Body of pancreas (tissue), 4 donors: Measurements from ENCODE around the gene TMEM35B. TPM values are rescaled to one million over a fixed set of nuclear protein-coding genes. Genes with fewer than 3 reads are reported as not detected.

Experiments
- ATAC-seq: fragments of 150-250 bp; one replicate; pipeline ENCODE4 v1.9.1; 2016
- DNase-seq, 4 donors: peaks; one replicate each; pipeline ENCODE4 v3.0.0-alpha.2; 2019
- H3K27ac ChIP-seq, 4 donors: fragments of 200-600 bp; sonication (generic); 1 replicate in 3 of 4; 2 replicates in 1 of 4; pipeline versions ENCODE4 v1.5.1 to v1.6.1; 2016 to 2019; ENCODE audit warnings: mild to moderate bottlenecking in 1 of 4, mixed read lengths in 1 of 4, moderate library complexity in 1 of 4
- H3K27me3 ChIP-seq, 2 donors: fragments of 200-600 bp; sonication (generic); one replicate each; pipeline ENCODE4 v1.6.0; 2016; ENCODE audit warnings: mild to moderate bottlenecking in 1 of 2
- H3K36me3 ChIP-seq, 2 donors: fragments of 200-600 bp; sonication (generic); replicated peaks in 1 of 2; 2 replicates each; pipeline ENCODE4 v1.5.1; 2016; ENCODE audit warnings: low read depth in 2 of 2; ENCODE audit not compliant: insufficient read depth in 1 of 2
- H3K4me1 ChIP-seq: fragments of 200-600 bp; sonication (generic); one replicate; pipeline ENCODE4 v1.6.0; 2016
- H3K4me3 ChIP-seq, 2 donors: fragments of 200-600 bp; sonication (generic); 1 replicate in 1 of 2; 2 replicates in 1 of 2; pipeline ENCODE4 v1.5.1; 2016 to 2019
- H3K9me3 ChIP-seq, 3 donors: fragments of 200-600 bp; sonication (generic); 1 replicate in 2 of 3; 2 replicates in 1 of 3; pipeline ENCODE4 v1.5.1; 2016
- CTCF ChIP-seq, 7 experiments: fragments of 450-650 bp in 4 of 7; fragments of 200-600 bp in 3 of 7; sonication (generic) in 3 of 7; IDR thresholded peaks; one replicate each; pipeline ENCODE4 v1.5.1; 2016 to 2019; ENCODE audit warnings: antibody characterized with exemption in 7 of 7
- POLR2A ChIP-seq, 3 donors: fragments of 450-650 bp; IDR thresholded peaks; one replicate each; pipeline ENCODE4 v1.6.1; 2016; ENCODE audit warnings: antibody characterized with exemption in 3 of 3, mild to moderate bottlenecking in 2 of 3
- WGBS, 2 donors: methylation state at CpG; one replicate each; pipeline ENCODE4 v1.1.5; 2017; 5-methylcytosine and 5-hydroxymethylcytosine counted together
- intact Hi-C: fragments of 100-400 bp; cut with DNase I; formaldehyde crosslinking; loops from one replicate; pipeline ENCODE4 v1.15.1; 2023
- total RNA-seq, 2 donors: library from RNA; depleted of rRNA; stranded (reverse); fragments of >200 nt; gene quantifications; one replicate each; pipeline ENCODE4 v1.1.0, GENCODE V29; 2016

The TMEM35B gene
- 10 to 100 TPM; 15.5 to 37.1 TPM for total RNA-seq

GRCh38 chr1:34984793-34985608 lies at the start of gene TMEM35B:
Gene TMEM35B, minus strand, starts transcription at chr1:34985347. Its CDS starts 42 bp downstream, at chr1:34985305.
- no peaks in the 10 kb centered on the region for H3K36me3 ChIP-seq
- H3K27ac ChIP-seq: peak within 1 kb of the TSS; percentile 71 to 89 (median 82)
- peaks cover 26% of the 10 kb centered on the region for H3K4me1 ChIP-seq
- H3K9me3 ChIP-seq: no peaks in the 10 kb centered on the region
- no peaks in the 10 kb centered on the region for H3K27me3 ChIP-seq
- 0 to 1% methylated on average over 16 to 57 of the region's 58 CpGs for WGBS, 2 donors
- TF ChIP-seq POLR2A (IDR thresholded peaks at IDR 0.05): peak; percentile 53 to 79 (median 74)
- peak in 2 of 7 experiments; percentile 10 to 21 for TF ChIP-seq CTCF (IDR thresholded peaks at IDR 0.05)
- DNase-seq: peak; percentile 65 to 69 (median 65)
- H3K4me3 ChIP-seq: peak within 1 kb of the TSS; percentile 33 to 78
- peak; percentile 81 for ATAC-seq
- intact Hi-C loops: no loop called here

GRCh38 chr1:35033346-35033745 lies 48.2 kb upstream of the TMEM35B start:
- intact Hi-C loops: no loop called here
- H3K4me1 ChIP-seq: peaks cover 12% of the 10 kb centered on the region
- TF ChIP-seq POLR2A (IDR thresholded peaks at IDR 0.05) (no peak), CTCF (IDR thresholded peaks at IDR 0.05) (no peak)
- no peaks in the 10 kb centered on the region for H3K27me3 ChIP-seq
- DNase-seq (no peak), ATAC-seq (no peak)
- whole genome bisulfite sequencing, 2 donors: 96 to 100% methylated on average over 1 of the region's 1 CpG
- no peaks in the 10 kb centered on the region for H3K9me3 ChIP-seq
- H3K4me3 ChIP-seq: no peak overlapping the region
- no peaks in the 10 kb centered on the region for H3K36me3 ChIP-seq
- no peak overlapping the region for H3K27ac ChIP-seq

- Histone ChIP-seq H3K36me3 (no peaks in the 10 kb centered on the region), H3K4me3 (no peak overlapping the region), H3K27me3 (no peaks in the 10 kb centered on the region), H3K9me3 (no peaks in the 10 kb centered on the region), H3K4me1 (peaks cover 12% of the 10 kb centered on the region), H3K27ac (no peak overlapping the region)
- intact Hi-C loops: no loop called here
- 83 to 89% methylated on average over 1 of the region's 1 CpG for WGBS, 2 donors
- TF ChIP-seq POLR2A (IDR thresholded peaks at IDR 0.05): no peak
- no peak for TF ChIP-seq CTCF (IDR thresholded peaks at IDR 0.05)
- DNase-seq: no peak
- no peak for ATAC-seq
Measured at GRCh38 chr1:35032384-35032739, 47.2 kb upstream of the TMEM35B start.

DNA sequence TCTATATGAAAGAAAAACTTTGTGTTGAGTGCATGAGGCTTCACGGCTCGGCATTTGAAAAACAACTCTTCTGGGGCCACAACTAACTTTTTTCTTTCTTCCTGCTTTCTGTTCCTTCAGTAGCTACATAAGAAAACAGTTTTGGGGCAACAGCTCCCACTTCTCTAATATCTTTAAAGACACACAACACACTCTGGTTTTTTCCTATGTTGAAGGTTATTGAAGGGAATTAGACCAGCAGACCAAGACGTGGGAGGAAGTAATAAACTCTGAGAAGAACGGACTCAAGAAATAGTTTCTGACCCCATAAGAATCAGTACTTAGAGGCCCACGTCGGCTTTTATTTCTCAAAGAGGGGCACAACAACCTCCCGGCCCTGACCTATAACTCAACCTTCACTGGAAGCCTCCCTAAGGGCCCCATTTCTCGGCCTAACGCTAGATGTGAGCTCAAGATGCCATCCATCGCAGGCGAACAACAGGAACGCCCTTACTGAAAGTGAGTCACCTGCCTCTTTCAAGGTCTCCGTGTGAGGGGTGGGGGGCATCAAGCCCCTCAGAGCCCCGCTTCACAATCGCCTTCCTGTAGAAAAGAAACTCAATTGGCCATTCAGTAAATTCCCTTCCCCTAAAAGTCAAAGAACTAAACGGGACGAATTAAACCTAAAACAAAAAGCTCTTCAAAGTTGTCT lies 45.8 kb upstream of the TMEM35B start:
- Histone ChIP-seq H3K9me3 (no peaks in the 10 kb centered on the region), H3K36me3 (no peaks in the 10 kb centered on the region), H3K4me3 (peak overlapping the region; percentile 39 to 49), H3K4me1 (peaks cover 12% of the 10 kb centered on the region), H3K27ac (peak overlapping the region; percentile 64 to 95 (median 86)), H3K27me3 (no peaks in the 10 kb centered on the region)
- ATAC-seq (no peak), DNase-seq (peak; percentile 13 to 31 (median 22))
- intact Hi-C loops: no loop called here
- 3 to 7% methylated on average over 17 of the region's 17 CpGs for WGBS, 2 donors
- TF ChIP-seq CTCF (IDR thresholded peaks at IDR 0.05) (no peak), POLR2A (IDR thresholded peaks at IDR 0.05) (no peak)
